Measurements from ENCODE around the gene PTCSC3. TPM values are rescaled to one million over a fixed set of nuclear protein-coding genes. Genes with fewer than 3 reads are reported as not detected.

Gene PTCSC3
- total RNA-seq = not detected in 2 replicates

DNA sequence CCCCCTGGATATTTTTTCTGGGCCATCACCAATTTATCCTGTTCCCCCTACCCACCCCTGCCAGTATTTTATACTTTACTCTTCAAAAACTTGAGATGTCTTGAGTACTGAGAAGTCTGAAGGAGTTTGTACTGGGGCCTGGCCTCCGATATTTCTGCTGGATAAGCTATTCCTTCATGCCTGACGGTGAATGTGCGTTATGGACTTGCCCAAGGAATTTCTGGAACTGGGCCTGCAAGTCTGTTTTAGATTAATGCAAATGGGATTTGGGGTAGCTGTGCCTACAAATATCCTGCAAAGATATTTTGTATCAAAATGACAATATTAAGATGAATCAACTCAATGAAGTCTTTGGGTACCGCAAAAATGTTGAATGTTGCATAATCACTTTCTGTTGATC is at the start of gene PTCSC3:
PTCSC3 (minus strand) TSS at position 199 of the 400 bp plus-strand sequence.
- no peak for DNase-seq (ENCODE audit: extremely low read depth, low read depth, low spot score)

- DNase-seq (ENCODE audit: extremely low read depth, low read depth, low spot score) = no peak
Observed at GRCh38 chr14:36226164-36226563, 49.6 kb upstream of the PTCSC3 start.

DNA sequence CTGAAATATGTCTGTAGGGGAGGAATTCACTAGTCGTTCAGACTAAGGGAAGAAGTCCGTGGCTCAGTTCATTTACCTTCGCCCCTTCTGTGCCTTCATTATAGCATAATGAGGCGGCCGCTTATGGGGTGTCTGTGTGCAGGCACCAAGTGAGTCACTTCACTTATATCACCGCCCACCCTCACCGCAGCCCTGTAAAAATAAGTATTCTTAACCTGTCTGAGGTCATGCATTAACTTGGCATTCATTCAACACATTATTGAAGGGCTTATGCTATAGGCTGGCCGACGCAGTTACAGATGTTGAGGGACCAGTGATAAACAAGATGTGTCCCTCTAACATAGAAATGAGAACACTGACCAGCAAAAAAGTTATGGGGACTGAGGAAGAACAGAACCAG is 47.7 kb upstream of the PTCSC3 start:
- no peak for DNase-seq (ENCODE audit: extremely low read depth, low read depth, low spot score)

DNA sequence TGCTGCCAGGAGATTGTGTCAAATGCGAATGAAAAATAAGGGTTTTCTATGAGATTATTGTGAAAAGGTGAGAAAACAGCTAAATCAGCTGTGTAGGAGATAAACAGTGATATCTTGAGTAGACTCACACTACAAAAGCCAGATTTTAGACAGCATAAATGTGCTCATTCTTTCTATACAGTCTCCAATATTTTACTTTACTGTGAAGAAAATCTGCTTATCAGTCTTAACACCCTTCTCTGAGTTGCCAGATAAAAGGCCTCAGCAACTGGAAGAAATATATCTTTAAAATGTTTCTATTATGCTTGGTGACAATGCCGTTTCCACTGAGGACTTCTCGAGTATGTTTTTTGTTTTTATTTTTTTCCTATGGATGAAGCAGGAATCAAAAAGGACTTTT is 47.0 kb upstream of the PTCSC3 start:
- DNase-seq (ENCODE audit: extremely low read depth, low read depth, low spot score) = no peak

DNA sequence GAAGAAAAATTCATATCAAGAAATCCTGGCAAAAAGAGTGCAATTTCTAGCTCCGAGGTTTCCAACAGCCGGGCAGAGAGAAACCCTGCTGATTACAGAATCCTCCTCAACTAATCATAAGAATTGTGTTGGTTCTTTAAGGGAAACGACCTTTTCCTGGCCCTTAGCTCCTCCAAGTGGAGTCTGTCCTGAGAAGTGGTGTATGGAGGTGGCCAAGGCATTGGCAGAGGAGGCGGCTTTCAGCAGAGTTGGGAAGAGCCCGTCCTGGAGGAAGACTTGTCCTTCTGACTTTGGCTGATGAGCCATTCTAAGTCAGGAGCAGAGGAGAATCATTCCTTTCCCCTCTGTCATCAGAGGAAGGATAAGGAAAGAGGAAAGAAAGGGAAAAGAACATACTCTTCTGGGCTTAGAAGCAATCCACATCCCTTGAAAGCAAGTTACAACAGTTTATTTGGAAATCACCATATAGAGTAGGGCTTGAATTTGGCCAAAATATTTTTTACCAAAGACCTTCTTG is 46.5 kb upstream of the PTCSC3 start:
- DNase-seq (ENCODE audit: extremely low read depth, low read depth, low spot score) = no peak

- DNase-seq (ENCODE audit: extremely low read depth, low read depth, low spot score) = no peak
Observed at GRCh38 chr14:36222337-36222736, 45.8 kb upstream of the PTCSC3 start.

DNA sequence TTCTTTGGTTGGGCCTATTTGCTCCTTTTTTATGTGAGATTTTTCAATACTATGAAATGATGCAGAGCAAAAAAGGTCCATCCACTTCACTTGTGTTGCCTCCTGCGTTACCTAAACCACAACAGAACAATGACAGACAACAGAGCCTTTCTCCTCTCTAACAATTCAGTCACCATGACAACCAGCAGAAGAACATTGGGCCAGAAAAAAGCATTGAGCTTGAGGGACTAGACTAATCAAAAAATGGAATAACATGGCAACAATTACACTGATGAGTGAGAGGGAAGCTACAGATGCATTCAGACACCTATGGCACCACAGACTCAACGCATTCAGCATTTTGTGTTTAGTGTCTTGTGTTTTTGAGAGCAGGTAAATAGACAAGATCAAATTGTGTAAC is 44.6 kb upstream of the PTCSC3 start:
- no peak for DNase-seq (ENCODE audit: extremely low read depth, low read depth, low spot score)

- DNase-seq (ENCODE audit: extremely low read depth, low read depth, low spot score) = no peak
Observed at GRCh38 chr14:36217732-36218131, 41.2 kb upstream of the PTCSC3 start.

- no peak for DNase-seq (ENCODE audit: extremely low read depth, low read depth, low spot score)
Observed at GRCh38 chr14:36217027-36217426, 40.5 kb upstream of the PTCSC3 start.

DNA sequence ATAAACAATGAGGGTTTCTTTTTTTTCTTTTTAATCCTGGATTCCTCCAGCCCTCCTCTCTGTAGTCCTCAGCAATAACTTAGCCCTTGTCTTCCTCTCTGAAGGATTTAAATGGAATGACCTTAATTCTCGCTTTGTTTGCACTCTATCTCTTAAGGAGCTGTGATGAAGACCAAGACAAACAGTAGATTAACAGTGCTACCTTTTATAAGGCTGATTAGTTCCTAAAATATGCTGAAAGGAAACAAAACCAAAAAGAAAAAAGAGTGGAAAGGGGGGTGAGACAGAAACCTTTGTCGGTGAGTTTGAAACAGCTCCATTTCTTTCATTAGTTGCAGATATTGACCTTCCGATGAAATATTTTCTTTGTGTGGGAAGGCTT is 38.7 kb upstream of the PTCSC3 start:
- DNase-seq (ENCODE audit: extremely low read depth, low read depth, low spot score) = no peak

GRCh38 chr14:36214476-36215216 is 38.1 kb upstream of the PTCSC3 start:
- DNase-seq (ENCODE audit: extremely low read depth, low read depth, low spot score) = no peak

GRCh38 chr14:36212987-36213386 is 36.5 kb upstream of the PTCSC3 start:
- DNase-seq (ENCODE audit: extremely low read depth, low read depth, low spot score) = no peak

GRCh38 chr14:36212577-36212976 is 36.1 kb upstream of the PTCSC3 start:
- no peak for DNase-seq (ENCODE audit: extremely low read depth, low read depth, low spot score)

DNA sequence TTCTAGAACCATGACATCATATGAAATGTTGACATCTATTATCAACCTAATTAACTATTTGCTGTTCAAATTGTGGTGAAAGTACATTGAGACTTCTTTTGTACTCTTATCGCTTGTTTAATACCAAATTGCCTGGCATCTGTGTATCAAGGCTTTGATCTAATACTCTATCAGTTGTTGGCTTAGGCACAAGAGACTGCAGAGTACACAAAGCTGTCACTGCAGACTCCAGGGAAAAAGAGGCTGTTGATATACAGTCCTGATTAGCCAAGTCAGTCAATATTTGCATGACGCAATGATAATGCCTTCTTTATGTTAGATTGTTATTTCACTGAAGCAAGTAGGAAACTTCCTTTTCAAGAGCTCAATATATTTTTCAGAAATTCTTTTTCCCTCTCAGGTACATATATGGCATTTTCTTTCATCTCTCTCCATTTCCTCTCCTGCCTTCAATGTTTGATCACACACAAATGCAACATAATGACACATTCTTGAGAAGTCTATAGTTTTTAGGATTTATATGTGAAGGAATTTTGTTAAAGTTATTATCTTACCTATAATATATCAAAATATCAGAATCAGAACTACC is 32.3 kb upstream of the PTCSC3 start:
- no peak for DNase-seq (ENCODE audit: extremely low read depth, low read depth, low spot score)

DNA sequence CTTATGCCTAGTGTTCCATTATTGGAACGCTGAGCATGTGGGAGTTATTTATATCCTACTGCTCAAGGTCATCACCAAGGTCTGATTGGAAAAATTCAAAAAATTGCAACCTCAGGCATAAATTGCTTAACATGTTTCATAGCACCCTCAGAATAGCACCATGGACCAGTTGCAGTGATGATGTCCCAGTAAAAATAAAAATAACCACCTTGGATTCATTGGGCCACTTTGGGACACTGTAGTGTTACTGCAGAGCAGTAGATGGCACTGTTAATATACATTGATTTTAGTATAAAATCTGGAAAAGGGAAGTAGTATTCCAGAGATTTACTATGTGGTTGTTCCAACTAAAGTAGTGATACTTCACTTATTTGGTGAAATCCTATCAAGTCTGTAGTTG is 31.0 kb upstream of the PTCSC3 start:
- no peak for DNase-seq (ENCODE audit: extremely low read depth, low read depth, low spot score)

DNA sequence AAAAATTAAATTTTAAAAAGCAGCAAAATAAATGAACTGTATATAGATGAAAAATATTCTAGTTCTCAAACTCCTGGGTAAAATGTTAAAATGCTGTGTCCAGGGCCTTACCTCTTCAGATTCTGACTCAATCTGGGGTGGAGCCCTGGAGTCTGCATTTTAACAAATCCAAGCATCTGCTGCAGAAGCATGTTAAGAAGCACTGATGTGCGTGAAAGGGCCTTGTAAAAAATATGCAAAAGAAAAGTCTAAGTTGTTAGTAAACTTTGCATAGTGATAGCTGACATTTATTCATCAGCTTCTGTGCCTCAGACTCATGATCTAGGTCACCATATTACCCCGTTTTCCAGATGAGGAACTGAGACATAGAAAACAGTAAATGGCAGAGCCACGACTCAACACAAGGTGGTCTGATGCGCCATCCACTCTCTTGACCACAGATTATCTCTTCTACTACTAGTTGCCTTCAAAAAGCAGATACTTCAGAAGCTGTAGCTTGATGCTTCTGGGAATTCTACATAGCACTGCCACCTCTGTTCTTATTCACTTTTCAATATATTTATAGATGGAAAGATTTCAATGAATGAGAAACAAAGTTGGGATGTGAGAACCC is 28.0 kb upstream of the PTCSC3 start:
- no peak for DNase-seq (ENCODE audit: extremely low read depth, low read depth, low spot score)

- no peak for DNase-seq (ENCODE audit: extremely low read depth, low read depth, low spot score)
Observed at GRCh38 chr14:36198378-36198777, 21.9 kb upstream of the PTCSC3 start.

- DNase-seq (ENCODE audit: extremely low read depth, low read depth, low spot score) = no peak
Observed at GRCh38 chr14:36194663-36195062, 18.1 kb upstream of the PTCSC3 start.

DNA sequence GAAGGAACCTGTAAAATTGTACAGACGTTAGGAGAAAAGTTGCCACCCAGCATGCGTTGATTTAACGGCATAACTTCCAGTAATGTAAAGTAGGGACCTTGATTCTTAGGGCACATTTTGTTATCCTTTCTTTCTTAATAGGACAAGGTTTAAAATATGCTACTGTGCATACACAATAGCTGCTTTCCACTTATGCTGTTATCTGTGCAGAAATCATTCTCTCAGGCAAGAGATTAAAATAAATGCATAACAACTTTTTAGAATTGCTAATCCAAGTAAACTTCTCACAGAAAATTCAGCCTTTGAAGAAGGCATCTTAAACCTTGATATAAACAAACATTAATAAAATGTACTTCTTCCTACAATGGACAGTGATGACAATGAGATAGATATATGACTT is 16.0 kb upstream of the PTCSC3 start:
- DNase-seq (ENCODE audit: extremely low read depth, low read depth, low spot score) = no peak

DNA sequence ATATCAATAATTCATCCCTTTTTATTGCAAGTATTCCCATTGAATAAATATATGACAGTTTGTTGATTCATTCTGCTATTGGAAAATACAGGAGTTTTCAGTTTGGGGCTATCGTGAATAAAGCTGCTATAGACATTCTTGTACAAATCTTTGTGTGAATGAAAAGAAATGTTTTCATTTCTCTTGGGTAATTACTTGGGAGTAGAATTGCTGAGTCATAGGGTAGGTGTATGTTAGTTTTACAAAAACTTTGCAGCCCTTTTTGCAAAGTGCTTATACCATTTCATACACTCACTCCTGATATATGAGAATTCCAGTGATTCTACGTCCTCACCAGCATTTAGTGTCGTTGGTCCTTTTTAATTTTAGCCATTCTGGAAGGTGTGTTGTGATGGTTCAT is 6.9 kb upstream of the PTCSC3 start:
- no peak for DNase-seq (ENCODE audit: extremely low read depth, low read depth, low spot score)

DNA sequence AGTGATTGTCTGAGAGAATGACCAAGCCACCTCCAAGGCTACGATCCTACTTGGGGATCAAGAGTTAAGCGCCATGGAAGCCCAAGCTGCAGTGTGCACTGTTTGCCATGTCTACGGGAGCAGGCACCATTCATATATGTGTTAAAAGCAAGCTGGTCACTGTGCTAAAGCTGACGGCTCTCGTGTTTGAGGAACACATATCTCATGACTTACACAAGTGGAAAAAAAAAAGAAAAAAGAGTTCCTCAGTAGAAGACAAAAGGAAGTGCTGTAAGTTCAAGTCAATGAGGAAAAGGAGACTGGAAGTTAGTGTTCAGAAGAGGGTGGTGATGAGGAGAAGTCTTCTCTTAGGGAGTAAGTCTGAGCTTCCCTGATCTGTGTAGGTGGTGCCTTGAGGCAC is 4.9 kb upstream of the PTCSC3 start:
- no peak for DNase-seq (ENCODE audit: extremely low read depth, low read depth, low spot score)

DNA sequence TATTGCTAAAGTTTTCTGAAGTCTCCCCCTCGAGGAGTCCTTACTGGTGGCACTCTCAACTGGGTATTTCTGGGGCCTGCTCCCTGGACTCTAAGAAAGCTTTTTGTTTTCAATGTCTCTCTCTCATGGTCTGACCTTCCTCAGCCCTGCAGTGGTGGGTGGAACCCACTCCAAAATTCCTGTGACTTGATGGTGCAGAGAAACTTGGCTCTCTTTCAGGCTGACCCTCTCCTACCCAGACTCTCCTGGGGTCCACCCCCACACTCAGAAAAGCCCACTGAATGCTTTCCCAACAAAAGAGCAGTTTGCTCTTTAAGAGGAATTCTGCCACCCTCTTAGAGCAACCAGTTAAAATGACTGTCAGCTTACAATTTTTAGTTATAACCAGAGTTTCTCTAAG is 967 bp upstream of the PTCSC3 start:
- DNase-seq (ENCODE audit: extremely low read depth, low read depth, low spot score) = no peak

All from glomerular endothelial cell (primary cell).